Fibroblast of pulmonary artery (primary cell): Measurements from ENCODE around the gene OLFM1.

Source experiments
- DNase-seq: peaks from one replicate; pipeline ENCODE4 v3.0.0-alpha.2; 2010; ENCODE audit warnings: low read depth
- H3K4me3 ChIP-seq: replicated peaks from 2 replicates; pipeline ENCODE4 v1.5.1; 2011; ENCODE audit warnings: low read depth, mild to moderate bottlenecking, control low read depth, low read length, moderate library complexity
- TF ChIP-seq, protein P1 (sequence below): IDR thresholded peaks from 2 replicates; pipeline ENCODE4 v1.5.1; 2011; ENCODE audit warnings: mild to moderate bottlenecking, control low read depth, low read length, inconsistent platforms; ENCODE audit errors: missing control alignments

OLFM1 gene

DNA sequence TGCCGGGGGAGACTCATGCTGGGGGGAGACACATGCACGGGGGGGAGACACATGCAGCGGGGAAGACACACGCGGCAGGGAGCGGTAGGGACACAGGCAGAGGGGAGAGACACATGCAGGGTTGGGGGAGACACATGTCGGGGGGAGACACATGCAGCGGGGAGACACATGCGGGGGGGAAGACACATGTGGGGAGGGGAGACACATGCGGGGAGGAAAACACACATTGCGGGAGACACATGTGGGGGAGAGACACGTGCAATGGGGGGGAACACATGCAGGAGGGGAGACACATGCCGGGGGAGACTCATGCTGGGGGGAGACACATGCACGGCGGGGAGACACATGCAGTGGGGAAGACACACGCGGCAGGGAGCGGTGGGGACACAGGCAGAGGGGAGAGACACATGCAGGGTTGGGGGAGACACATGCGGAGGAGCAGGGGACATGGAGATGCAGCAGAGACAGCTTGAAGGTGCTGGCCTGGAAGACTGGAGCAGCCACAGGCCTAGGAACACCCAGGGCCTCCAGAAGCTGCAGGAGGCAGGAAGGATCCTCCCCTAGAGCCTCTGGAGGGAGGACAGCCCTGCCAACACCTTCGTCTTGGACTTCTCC, 20.3 kb upstream of the OLFM1 start:
- TF ChIP-seq, protein P1, sequence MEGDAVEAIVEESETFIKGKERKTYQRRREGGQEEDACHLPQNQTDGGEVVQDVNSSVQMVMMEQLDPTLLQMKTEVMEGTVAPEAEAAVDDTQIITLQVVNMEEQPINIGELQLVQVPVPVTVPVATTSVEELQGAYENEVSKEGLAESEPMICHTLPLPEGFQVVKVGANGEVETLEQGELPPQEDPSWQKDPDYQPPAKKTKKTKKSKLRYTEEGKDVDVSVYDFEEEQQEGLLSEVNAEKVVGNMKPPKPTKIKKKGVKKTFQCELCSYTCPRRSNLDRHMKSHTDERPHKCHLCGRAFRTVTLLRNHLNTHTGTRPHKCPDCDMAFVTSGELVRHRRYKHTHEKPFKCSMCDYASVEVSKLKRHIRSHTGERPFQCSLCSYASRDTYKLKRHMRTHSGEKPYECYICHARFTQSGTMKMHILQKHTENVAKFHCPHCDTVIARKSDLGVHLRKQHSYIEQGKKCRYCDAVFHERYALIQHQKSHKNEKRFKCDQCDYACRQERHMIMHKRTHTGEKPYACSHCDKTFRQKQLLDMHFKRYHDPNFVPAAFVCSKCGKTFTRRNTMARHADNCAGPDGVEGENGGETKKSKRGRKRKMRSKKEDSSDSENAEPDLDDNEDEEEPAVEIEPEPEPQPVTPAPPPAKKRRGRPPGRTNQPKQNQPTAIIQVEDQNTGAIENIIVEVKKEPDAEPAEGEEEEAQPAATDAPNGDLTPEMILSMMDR = no peak
- no peak for DNase-seq

GRCh38 chr9:135068776-135069415, 18.6 kb upstream of the OLFM1 start:
- no peak for DNase-seq
- TF ChIP-seq, protein P1 = no peak
- H3K4me3 ChIP-seq = no peak overlapping the region

More for the DNA sequence above, 20.3 kb upstream of the OLFM1 start:
- H3K4me3 ChIP-seq = no peak overlapping the region

GRCh38 chr9:135069558-135070197, 17.8 kb upstream of the OLFM1 start:
- H3K4me3 ChIP-seq = no peak overlapping the region
- no peak for DNase-seq
- TF ChIP-seq, protein P1 = no peak

GRCh38 chr9:135070198-135070951, 17.1 kb upstream of the OLFM1 start:
- no peak overlapping the region for H3K4me3 ChIP-seq
- no peak for DNase-seq

GRCh38 chr9:135070964-135071735, 16.3 kb upstream of the OLFM1 start:
- TF ChIP-seq, protein P1 = no peak
- no peak for DNase-seq
- H3K4me3 ChIP-seq = no peak overlapping the region

More at GRCh38 chr9:135070198-135070951, 17.1 kb upstream of the OLFM1 start:
- TF ChIP-seq, protein P1 = no peak

GRCh38 chr9:135073081-135073740, 14.3 kb upstream of the OLFM1 start:
- DNase-seq = no peak
- H3K4me3 ChIP-seq = no peak overlapping the region
- TF ChIP-seq, protein P1 = no peak
